Kidney epithelial cell (primary cell): ENCODE results near the gene DLG2. TPM values are rescaled to one million over a fixed set of nuclear protein-coding genes. Genes with fewer than 3 reads are reported as not detected.

Experiments used
- DNase-seq: peaks from one replicate; pipeline ENCODE4 v3.0.0-alpha.2; 2010; ENCODE audit warnings: low read depth
- H3K27me3 ChIP-seq: 2 replicates; pipeline ENCODE4 v1.6.0; 2011; ENCODE audit warnings: low read length; ENCODE audit not compliant: control insufficient read depth, insufficient read depth
- H3K36me3 ChIP-seq: 2 replicates; pipeline ENCODE4 v1.5.1; 2011; ENCODE audit warnings: low read length; ENCODE audit not compliant: control insufficient read depth, insufficient read depth
- H3K4me3 ChIP-seq: 2 replicates; pipeline ENCODE4 v1.5.1; 2011; ENCODE audit warnings: low read depth, mild to moderate bottlenecking, control low read depth, low read length
- total RNA-seq: library from RNA; depleted of rRNA; stranded (reverse); fragments of >200 nt; gene quantifications from 2 replicates; pipeline ENCODE4 v1.2.3, GENCODE V29; 2015
- TF ChIP-seq, protein P1 (sequence below): IDR thresholded peaks from 2 replicates; pipeline ENCODE4 v1.5.1; 2011; ENCODE audit warnings: mild to moderate bottlenecking, moderate library complexity, low read length, control low read depth, inconsistent platforms; ENCODE audit not compliant: insufficient read depth, poor library complexity, severe bottlenecking

The DLG2 gene
- total RNA-seq, 1 donor from 2014 or later: 0.75 TPM

DNA sequence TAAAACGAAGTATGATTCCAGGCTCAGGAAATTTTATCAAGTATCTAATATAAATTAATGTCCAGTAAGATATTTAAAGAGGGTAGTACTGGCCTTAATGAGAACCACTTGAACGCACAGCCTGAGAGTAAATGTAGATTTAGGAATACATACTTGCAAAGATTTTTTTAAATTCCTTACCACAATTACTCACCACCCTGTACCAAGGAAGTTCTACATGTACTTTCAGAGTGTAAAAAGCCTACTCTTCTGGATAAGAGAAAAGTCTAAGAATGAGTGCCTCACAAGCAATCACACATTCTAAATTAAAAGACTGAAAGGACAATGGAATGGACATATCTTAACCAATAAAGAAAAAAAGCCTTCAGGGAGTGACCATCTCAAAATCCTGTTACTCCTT, 697.4 kb downstream of the DLG2 start:
- no peaks in the 10 kb centered on the region for H3K27me3 ChIP-seq
- TF ChIP-seq, protein P1, sequence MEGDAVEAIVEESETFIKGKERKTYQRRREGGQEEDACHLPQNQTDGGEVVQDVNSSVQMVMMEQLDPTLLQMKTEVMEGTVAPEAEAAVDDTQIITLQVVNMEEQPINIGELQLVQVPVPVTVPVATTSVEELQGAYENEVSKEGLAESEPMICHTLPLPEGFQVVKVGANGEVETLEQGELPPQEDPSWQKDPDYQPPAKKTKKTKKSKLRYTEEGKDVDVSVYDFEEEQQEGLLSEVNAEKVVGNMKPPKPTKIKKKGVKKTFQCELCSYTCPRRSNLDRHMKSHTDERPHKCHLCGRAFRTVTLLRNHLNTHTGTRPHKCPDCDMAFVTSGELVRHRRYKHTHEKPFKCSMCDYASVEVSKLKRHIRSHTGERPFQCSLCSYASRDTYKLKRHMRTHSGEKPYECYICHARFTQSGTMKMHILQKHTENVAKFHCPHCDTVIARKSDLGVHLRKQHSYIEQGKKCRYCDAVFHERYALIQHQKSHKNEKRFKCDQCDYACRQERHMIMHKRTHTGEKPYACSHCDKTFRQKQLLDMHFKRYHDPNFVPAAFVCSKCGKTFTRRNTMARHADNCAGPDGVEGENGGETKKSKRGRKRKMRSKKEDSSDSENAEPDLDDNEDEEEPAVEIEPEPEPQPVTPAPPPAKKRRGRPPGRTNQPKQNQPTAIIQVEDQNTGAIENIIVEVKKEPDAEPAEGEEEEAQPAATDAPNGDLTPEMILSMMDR: no peak
- DNase-seq: no peak
- no peaks in the 10 kb centered on the region for H3K36me3 ChIP-seq
- H3K4me3 ChIP-seq: no peak overlapping the region

DNA sequence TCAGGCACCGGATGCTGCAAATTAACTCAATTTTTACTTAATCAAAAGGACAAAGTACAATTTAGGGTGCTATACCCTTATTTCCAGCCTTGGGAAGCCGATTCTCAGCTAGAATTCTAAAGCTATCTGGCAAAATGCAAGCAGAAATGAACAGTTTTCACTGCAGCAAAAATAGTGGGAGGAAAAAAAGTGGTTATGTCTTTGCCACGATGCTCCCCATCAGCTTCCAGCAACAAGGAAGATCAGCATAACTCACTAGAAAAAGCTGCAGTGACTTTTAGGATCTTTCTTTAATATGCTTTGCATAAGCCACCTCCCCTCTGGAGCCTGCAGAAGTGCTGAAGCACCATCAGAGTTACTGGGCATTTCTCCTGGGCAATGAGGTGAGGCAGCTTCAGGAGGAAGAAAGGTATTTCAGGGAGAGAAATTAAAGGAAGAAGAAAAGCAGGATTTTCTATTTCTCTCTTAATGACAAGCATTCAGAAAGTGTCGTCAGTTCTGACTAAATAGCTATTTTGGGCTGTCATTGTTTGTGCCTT, 702.9 kb downstream of the DLG2 start:
- H3K36me3 ChIP-seq: no peaks in the 10 kb centered on the region
- no peak overlapping the region for H3K4me3 ChIP-seq
- TF ChIP-seq, protein P1: no peak
- no peaks in the 10 kb centered on the region for H3K27me3 ChIP-seq
- DNase-seq: no peak

DNA sequence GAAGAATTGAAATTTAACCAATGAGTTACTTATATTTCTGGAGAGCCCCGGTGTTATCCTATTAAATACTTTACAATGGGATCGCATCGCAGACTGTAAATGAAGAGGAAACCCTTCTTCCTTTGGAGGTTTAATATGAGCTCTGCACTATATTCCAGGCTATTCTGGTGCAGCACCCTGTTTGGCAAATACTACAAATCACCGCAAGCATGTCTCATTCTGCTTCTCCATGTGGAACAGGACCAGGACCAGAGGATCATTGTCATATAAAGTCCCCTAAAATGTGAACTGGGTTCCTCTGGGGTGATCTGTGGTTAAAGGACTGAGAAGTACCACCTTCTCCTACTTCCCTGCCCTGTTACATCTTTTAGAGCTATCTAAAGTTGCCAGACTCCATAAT, 703.7 kb downstream of the DLG2 start:
- no peak overlapping the region for H3K4me3 ChIP-seq
- no peaks in the 10 kb centered on the region for H3K36me3 ChIP-seq
- H3K27me3 ChIP-seq: no peaks in the 10 kb centered on the region
- TF ChIP-seq, protein P1: no peak
- DNase-seq: no peak

DNA sequence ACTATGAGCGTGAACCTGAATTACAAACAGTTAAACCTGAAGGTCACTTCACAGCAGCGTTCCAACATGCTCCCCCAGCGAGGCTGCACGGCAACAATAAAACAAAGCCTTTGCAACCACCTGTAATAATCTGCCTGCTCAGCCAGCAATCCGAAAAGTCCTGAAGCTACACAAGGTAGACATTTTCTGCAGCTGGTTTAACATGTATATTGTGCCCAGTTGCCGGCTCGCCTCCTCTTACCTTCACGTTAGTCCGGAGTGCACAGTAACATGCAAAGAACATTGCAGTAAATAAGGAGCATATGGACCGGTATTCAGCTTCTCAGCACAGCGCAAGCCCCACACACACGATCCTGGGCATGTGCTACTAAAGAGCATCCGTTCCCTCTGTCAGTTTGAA, 704.3 kb downstream of the DLG2 start:
- TF ChIP-seq, protein P1: no peak
- no peak for DNase-seq
- Histone ChIP-seq H3K4me3 (peak overlapping the region; percentile 11), H3K27me3 (no peaks in the 10 kb centered on the region), H3K36me3 (no peaks in the 10 kb centered on the region)

DNA sequence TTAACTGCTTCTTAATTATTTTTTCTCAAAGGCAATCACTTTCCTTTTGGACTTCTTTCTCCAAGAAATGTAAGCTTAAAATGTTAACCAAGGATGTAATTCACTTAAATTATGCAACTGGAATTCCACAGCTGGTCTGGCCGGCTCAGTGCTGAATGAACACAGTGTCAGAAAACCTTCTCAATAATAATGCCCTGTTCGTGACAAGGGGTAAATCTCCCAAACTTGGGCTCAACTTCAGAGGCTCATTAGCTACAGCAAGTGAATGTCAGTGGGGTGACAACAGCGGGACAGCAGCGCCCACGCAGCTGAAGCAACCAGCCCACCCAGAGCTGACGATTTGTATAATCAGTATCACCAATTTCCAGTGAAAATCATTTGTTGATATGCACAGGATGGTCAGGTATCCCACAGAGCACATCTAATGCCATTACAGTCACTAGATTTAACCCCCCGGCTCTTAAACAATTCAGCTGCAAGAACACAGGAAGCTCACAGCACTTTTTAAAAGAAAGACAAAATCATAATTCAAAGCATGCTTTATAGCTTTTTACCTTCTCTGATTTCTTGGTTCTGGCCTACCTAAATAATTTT, 704.8 kb downstream of the DLG2 start:
- Histone ChIP-seq H3K27me3 (no peaks in the 10 kb centered on the region), H3K4me3 (no peak overlapping the region), H3K36me3 (no peaks in the 10 kb centered on the region)
- TF ChIP-seq, protein P1: no peak
- DNase-seq: no peak

DNA sequence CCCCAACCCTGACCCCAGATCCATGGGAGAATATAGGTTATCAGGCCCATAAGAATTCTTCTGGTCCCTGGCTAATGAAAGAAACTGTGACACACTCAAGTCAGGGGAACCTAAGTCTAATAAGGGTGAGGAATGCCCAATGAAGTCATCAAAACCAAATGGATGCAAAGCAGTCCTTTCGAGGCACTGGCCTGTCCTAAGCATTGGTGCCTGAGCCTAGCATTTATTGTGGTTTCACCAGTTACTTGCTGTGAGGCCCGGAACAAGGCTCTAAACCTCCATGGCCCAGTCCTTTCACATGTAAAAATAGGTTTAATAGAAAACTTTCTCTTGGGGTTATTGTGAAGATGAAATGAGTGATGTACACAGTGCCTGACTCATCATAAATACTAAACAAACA, 712.6 kb downstream of the DLG2 start:
- H3K4me3 ChIP-seq: no peak overlapping the region
- TF ChIP-seq, protein P1: no peak
- no peaks in the 10 kb centered on the region for H3K36me3 ChIP-seq
- no peak for DNase-seq
- no peaks in the 10 kb centered on the region for H3K27me3 ChIP-seq
